K562 (cell line): ENCODE data around the gene NPEPPS. TPM values are rescaled to one million over a fixed set of nuclear protein-coding genes. Genes with fewer than 3 reads are reported as not detected.

Source experiments
- CBX8 ChIP-seq: fragments of 200-600 bp; sonication (generic); IDR thresholded peaks from 2 replicates; pipeline ENCODE4 v1.6.1; 2012; ENCODE audit warnings: borderline replicate concordance, mixed run types, low read depth, mild to moderate bottlenecking, moderate library complexity, mixed read lengths, low read length, control low read depth, inconsistent platforms; ENCODE audit not compliant: poor library complexity, severe bottlenecking; ENCODE audit errors: extremely low read depth
- HMGXB4 ChIP-seq: sonication (generic); formaldehyde crosslinking; IDR thresholded peaks from 2 replicates; pipeline ENCODE4 v1.8.1; 2023; ENCODE audit warnings: mild to moderate bottlenecking, missing genetic modification reagents
- HSF4 ChIP-seq: fragments of 250-450 bp; sonication (Bioruptor Pico); IDR thresholded peaks from 2 replicates; pipeline ENCODE4 v2.1.2; 2022; ENCODE audit warnings: mild to moderate bottlenecking, moderate library complexity, borderline replicate concordance
- IFI16 ChIP-seq: fragments of 250-450 bp; sonication (Bioruptor Pico); IDR thresholded peaks from 2 replicates; pipeline ENCODE4 v2.1.2; 2022; ENCODE audit warnings: mild to moderate bottlenecking, inconsistent platforms
- PHB ChIP-seq: fragments of 250-450 bp; sonication (Bioruptor Pico); IDR thresholded peaks from 2 replicates; pipeline ENCODE4 v1.5.0; 2021
- POLR2AphosphoS2 ChIP-seq: IDR thresholded peaks from 2 replicates; pipeline ENCODE4 v1.6.1; 2012; ENCODE audit warnings: low read length, improper control_type of control experiment
- RHOXF2B ChIP-seq: fragments of 250-450 bp; sonication (Bioruptor Pico); conservative IDR thresholded peaks from 2 replicates; pipeline ENCODE4 v1.5.1; 2021
- WHSC1 ChIP-seq: IDR thresholded peaks from one replicate; pipeline ENCODE4 v1.6.1; 2012; ENCODE audit warnings: low read length, control low read depth, inconsistent platforms
- polyA plus RNA-seq, 8 experiments: library from polyadenylated mRNA; depleted of rRNA in 4 of 8; stranded (reverse) in 5 of 8; unstranded in 3 of 8; fragments of >200 nt; fragmentation: Nextera tagmentation in 2 of 8; fragmentation: Illumina TruSeq in 1 of 8; extraction: Ambion mirVana in 2 of 8; extraction: Trizol in 1 of 8; gene quantifications; 2 replicates each; pipeline versions ENCODE4 v1.2.1 to v1.2.3, GENCODE V29; 2011 to 2014; ENCODE audit warnings: inconsistent platforms in 1 of 8, missing spikeins in 1 of 8
- total RNA-seq, 7 experiments: library from RNA; depleted of rRNA in 6 of 7; stranded (reverse); fragments of >200 nt in 6 of 7; fragmentation: Illumina TruSeq in 2 of 7; extraction: Trizol in 2 of 7; gene quantifications; 2 replicates each; pipeline versions ENCODE4 v1.2.1 to v1.2.3, GENCODE V29; 2011 to 2021; ENCODE audit warnings: low replicate concordance in 1 of 7
- TF ChIP-seq, protein P1 (sequence below): sonication (generic); formaldehyde crosslinking; IDR thresholded peaks from 2 replicates; pipeline ENCODE4 v1.8.0; 2023; ENCODE audit warnings: missing genetic modification reagents, mild to moderate bottlenecking, borderline replicate concordance

The NPEPPS gene
- total and polyA plus RNA-seq, 9 of the 15 experiments (the other 6 are each of a cell fraction or from before 2014, with no cell fraction given): 21.4 to 108 (median 46.0) TPM

GRCh38 chr17:47649153-47649971 lies 118.5 kb downstream of the NPEPPS start, which contains the start of gene KPNB1 (continued):
- TF ChIP-seq HMGXB4 (CRISPR knock-in tag): peak; percentile 60; the same call in 1 of the 2 replicates
- TF ChIP-seq RHOXF2B (CRISPR knock-in tag): 0 out of 2 replicates have a peak, but pooled peaks have one; percentile 9
- no peak for TF ChIP-seq IFI16 (CRISPR knock-in tag)
- no peak for TF ChIP-seq CBX8
- TF ChIP-seq, protein P1, sequence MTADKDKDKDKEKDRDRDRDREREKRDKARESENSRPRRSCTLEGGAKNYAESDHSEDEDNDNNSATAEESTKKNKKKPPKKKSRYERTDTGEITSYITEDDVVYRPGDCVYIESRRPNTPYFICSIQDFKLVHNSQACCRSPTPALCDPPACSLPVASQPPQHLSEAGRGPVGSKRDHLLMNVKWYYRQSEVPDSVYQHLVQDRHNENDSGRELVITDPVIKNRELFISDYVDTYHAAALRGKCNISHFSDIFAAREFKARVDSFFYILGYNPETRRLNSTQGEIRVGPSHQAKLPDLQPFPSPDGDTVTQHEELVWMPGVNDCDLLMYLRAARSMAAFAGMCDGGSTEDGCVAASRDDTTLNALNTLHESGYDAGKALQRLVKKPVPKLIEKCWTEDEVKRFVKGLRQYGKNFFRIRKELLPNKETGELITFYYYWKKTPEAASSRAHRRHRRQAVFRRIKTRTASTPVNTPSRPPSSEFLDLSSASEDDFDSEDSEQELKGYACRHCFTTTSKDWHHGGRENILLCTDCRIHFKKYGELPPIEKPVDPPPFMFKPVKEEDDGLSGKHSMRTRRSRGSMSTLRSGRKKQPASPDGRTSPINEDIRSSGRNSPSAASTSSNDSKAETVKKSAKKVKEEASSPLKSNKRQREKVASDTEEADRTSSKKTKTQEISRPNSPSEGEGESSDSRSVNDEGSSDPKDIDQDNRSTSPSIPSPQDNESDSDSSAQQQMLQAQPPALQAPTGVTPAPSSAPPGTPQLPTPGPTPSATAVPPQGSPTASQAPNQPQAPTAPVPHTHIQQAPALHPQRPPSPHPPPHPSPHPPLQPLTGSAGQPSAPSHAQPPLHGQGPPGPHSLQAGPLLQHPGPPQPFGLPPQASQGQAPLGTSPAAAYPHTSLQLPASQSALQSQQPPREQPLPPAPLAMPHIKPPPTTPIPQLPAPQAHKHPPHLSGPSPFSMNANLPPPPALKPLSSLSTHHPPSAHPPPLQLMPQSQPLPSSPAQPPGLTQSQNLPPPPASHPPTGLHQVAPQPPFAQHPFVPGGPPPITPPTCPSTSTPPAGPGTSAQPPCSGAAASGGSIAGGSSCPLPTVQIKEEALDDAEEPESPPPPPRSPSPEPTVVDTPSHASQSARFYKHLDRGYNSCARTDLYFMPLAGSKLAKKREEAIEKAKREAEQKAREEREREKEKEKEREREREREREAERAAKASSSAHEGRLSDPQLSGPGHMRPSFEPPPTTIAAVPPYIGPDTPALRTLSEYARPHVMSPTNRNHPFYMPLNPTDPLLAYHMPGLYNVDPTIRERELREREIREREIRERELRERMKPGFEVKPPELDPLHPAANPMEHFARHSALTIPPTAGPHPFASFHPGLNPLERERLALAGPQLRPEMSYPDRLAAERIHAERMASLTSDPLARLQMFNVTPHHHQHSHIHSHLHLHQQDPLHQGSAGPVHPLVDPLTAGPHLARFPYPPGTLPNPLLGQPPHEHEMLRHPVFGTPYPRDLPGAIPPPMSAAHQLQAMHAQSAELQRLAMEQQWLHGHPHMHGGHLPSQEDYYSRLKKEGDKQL (CRISPR knock-in tag): no peak
- no peak for TF ChIP-seq WHSC1
- TF ChIP-seq POLR2AphosphoS2: peak; percentile 84; the same call in 1 of the 2 replicates
- TF ChIP-seq HSF4: no peak
- peak; percentile 54; the same call in 1 of the 2 replicates for TF ChIP-seq PHB
